Measurements from ENCODE around the gene CNTN2. TPM values are rescaled to one million over a fixed set of nuclear protein-coding genes. Genes with fewer than 3 reads are reported as not detected.

The CNTN2 gene
- total RNA-seq, 1 experiment from 2014 or later: 0.30 TPM

- no peak for DNase-seq (ENCODE audit: low read depth)
- in situ Hi-C loops (cut with HindIII; ENCODE audit: low pct_unique_long_range_greater_than_20kb, low sequenced_read_pairs): no loop called here
Measured at GRCh38 chr1:205017766-205018165, 25.2 kb upstream of the CNTN2 start.

- in situ Hi-C loops (cut with HindIII; ENCODE audit: low pct_unique_long_range_greater_than_20kb, low sequenced_read_pairs): no loop called here
- no peak for DNase-seq (ENCODE audit: low read depth)
Measured at GRCh38 chr1:205018381-205018780, 24.6 kb upstream of the CNTN2 start.

DNA sequence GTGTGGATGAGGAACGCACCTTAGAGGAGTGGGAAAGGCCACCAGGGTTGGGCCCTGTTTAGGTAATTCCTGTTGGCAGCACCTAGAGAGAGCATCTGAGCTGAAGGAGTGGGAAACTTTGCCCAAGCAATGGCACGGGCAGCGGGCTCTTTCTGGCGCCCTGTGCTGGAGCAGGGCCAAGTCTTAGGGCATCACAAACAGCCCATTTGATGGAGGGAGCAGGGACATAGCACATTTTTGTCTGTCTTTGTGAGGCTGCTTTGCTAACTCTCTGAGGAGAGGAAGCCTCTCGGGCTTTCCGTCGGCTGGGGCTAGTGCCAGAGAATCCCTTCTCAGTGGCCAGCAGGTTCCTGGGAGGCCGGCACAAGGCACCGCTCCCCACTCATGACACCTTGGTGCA lies 22.5 kb upstream of the CNTN2 start:
- in situ Hi-C loops (cut with HindIII; ENCODE audit: low pct_unique_long_range_greater_than_20kb, low sequenced_read_pairs): no loop called here
- no peak for DNase-seq (ENCODE audit: low read depth)

- no peak for DNase-seq (ENCODE audit: low read depth)
- in situ Hi-C loops (cut with HindIII; ENCODE audit: low pct_unique_long_range_greater_than_20kb, low sequenced_read_pairs): no loop called here
Measured at GRCh38 chr1:205024679-205025078, 18.3 kb upstream of the CNTN2 start.

DNA sequence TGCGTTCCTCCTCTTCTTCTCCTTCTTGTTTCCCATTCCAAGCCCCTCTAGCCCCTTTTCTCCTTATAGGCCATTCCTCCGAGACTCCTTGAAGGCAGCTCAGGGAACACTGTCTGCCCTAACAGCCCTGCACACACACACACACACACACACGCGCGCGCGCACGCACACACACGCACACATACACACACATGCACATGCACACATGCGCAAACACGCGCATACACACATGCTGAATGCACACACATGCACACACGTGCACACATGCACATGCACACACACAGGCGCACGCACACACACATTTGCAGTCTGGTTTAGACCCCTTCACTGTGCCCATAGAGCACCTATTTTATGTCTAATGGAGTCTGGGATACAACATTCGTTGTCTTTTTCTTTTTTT lies 17.8 kb upstream of the CNTN2 start:
- DNase-seq (ENCODE audit: low read depth): no peak
- in situ Hi-C loops (cut with HindIII; ENCODE audit: low pct_unique_long_range_greater_than_20kb, low sequenced_read_pairs): no loop called here

- in situ Hi-C loops (cut with HindIII; ENCODE audit: low pct_unique_long_range_greater_than_20kb, low sequenced_read_pairs): no loop called here
- DNase-seq (ENCODE audit: low read depth): no peak
Measured at GRCh38 chr1:205026181-205026580, 16.8 kb upstream of the CNTN2 start.

DNA sequence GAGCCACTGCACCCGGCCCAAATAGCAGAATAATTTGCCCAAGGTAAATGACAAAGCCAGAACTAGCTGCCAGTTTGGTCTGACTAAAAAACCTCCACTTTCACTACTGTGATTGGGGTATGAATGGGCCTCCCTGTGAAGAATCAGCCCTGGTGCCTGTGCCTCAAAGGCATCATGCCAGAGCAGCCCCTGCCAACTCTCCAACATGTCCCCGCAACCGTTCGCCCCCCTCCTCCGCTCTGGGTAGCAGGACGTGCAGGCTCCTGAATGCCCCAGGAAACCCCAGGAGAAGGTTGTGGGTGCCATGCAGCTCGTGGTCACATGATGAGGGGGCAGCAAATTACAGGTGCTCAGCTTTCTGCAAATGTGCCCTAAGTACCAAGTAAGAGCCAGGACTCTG lies 14.6 kb upstream of the CNTN2 start:
- in situ Hi-C loops (cut with HindIII; ENCODE audit: low pct_unique_long_range_greater_than_20kb, low sequenced_read_pairs): no loop called here
- no peak for DNase-seq (ENCODE audit: low read depth)

DNA sequence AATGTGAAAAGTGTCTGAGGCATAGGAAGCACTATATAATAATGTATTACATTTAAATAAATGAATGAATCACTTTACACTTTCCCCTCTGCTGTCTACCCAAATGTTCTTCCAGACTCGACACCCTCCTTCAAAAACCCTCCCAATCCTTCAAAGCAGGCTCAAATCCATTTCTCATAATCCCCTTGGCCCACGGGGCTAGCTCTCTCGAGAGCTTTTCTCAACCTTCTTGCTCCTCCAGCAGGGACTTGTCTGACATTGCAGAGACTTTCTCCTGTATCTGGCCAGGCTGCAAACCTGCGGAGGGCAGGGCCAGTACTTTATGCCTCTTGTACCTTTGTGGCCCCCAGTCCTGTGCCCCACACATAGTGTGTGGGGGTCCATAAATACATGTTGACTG lies 14.1 kb upstream of the CNTN2 start:
- DNase-seq (ENCODE audit: low read depth): no peak
- in situ Hi-C loops (cut with HindIII; ENCODE audit: low pct_unique_long_range_greater_than_20kb, low sequenced_read_pairs): no loop called here

DNA sequence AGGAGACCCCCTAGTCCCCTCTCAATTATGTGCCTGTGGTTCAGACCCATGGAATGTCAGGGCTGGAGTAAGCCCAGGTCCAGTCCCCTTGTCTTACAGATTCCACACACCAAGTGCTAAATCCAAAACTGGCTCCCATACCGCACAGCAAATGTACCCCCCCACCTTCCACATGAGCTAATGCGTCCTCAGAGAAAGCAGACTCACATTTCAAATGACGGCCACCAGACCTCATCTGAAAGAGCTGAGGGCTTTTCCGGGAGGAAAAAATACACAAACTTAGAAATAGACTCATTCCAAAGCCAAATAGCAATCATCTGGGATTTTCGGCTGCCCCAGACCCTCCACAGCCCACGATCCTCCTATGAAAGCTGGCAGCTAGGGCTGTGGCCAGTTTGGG lies 12.8 kb upstream of the CNTN2 start:
- no peak for DNase-seq (ENCODE audit: low read depth)
- in situ Hi-C loops (cut with HindIII; ENCODE audit: low pct_unique_long_range_greater_than_20kb, low sequenced_read_pairs): no loop called here

DNA sequence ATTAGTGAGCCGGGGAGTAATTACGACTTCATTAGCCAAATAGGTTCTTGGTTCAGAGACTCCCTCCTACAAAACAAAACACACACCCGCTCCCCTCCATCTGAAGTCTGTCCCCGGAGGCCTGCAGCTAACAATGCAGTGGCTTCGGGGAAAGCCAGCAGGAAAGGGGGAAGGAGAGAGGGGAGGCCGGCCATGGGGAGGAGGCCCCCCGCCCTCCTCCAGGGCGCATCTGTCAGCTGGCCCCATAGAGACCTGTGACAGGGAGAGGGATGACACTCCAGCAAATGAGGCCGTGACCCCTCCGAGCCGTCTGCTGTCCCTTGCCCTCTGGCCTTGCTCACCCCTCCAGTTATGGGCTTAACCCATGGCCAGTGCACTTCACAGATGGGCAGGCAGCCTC lies 12.1 kb upstream of the CNTN2 start:
- DNase-seq (ENCODE audit: low read depth): no peak
- in situ Hi-C loops (cut with HindIII; ENCODE audit: low pct_unique_long_range_greater_than_20kb, low sequenced_read_pairs): no loop called here

GRCh38 chr1:205032508-205032907 lies 10.5 kb upstream of the CNTN2 start:
- no peak for DNase-seq (ENCODE audit: low read depth)
- in situ Hi-C loops (cut with HindIII; ENCODE audit: low pct_unique_long_range_greater_than_20kb, low sequenced_read_pairs): no loop called here

DNA sequence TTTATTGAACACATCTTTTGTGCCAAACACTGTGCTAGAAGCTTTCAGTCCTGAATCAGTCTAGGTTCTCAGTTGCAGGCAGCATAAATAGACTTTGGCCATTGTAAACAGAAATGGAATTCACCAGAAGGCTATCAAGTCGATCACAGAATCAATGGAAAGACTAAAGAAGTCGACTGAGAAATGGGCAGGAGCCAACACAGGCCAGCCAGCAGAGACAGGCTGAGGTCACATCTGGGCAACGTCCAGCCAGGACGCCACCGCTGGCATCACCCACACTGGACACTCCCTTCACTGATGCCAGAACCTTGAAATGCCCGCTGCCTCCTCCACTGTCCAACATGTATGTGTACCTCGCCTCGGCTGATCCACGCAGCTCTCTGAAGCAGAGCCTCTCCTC lies 5.5 kb upstream of the CNTN2 start:
- in situ Hi-C loops (cut with HindIII; ENCODE audit: low pct_unique_long_range_greater_than_20kb, low sequenced_read_pairs): no loop called here
- DNase-seq (ENCODE audit: low read depth): no peak

DNA sequence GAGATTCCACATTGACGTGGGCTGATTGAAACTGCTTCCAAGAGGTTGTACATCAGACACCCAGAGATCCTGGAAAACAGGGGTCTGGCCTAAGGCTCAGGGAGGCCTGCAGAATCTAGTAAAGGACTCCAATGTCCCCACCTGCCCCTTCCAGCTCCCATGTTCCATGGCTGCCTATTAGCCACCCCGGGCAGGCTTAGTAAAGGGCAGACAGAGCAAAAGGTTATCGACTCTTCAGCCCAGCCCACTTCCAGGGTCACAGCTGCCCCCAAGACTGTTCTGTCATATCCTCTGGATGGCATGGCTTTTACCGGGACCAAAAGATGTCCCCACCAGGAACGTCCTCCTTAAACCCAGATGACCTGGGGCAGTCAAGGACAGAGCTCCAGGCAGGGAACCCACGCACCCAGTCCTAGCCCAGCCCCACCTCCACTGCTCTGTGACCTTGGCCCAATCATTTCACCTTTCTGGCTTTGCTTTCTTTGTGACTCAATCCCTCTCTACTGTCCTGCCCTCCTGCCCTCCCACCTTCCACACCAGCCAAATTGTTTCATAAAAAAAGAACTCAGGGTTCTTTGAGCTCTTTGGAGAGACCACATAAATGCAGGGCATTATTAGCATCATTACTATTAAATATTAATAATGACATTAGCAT lies 4.8 kb upstream of the CNTN2 start:
- no peak for DNase-seq (ENCODE audit: low read depth)
- in situ Hi-C loops (cut with HindIII; ENCODE audit: low pct_unique_long_range_greater_than_20kb, low sequenced_read_pairs): no loop called here

DNA sequence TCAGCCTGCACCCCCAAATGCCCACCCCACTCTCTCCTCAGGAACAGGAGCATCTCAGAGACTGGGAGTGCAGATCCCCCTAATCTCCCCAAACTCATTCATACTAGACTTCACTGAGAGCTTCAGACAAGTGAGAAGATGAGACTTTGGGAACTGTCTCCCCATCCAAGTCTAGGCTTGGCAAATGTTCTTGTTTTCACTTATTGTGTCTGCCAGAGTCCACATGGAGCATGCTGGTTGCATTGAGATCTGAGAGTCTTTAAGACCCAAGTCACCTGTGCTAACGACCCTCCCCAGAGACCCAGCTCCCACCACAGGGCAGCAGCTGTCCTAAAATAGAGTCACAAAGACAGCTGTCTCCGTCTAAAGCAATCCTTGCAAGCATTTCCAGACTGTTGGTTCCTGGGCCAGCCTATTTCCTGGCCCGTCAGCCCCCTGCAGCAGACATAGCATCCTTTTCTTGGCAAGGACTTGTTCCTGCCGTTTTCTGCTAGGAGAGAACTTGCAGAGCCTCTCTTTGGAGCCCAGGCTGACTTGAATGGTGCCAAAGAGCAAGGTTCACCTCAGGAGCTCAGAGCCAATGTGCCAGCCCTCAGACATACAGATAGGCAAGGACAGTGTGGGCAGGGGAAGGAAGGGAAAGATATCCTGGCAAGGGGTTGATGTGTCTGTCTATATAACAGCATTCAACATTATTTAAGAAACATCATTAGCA lies 1.9 kb upstream of the CNTN2 start:
- DNase-seq (ENCODE audit: low read depth): no peak
- in situ Hi-C loops (cut with HindIII; ENCODE audit: low pct_unique_long_range_greater_than_20kb, low sequenced_read_pairs): no loop called here

- DNase-seq (ENCODE audit: low read depth): no peak
- in situ Hi-C loops (cut with HindIII; ENCODE audit: low pct_unique_long_range_greater_than_20kb, low sequenced_read_pairs): no loop called here
Measured at GRCh38 chr1:205041998-205042910, 758 bp upstream of the CNTN2 start.

GRCh38 chr1:205043866-205044265 lies 854 bp downstream of the CNTN2 start:
- in situ Hi-C loops (cut with HindIII; ENCODE audit: low pct_unique_long_range_greater_than_20kb, low sequenced_read_pairs): no loop called here
- no peak for DNase-seq (ENCODE audit: low read depth)

DNA sequence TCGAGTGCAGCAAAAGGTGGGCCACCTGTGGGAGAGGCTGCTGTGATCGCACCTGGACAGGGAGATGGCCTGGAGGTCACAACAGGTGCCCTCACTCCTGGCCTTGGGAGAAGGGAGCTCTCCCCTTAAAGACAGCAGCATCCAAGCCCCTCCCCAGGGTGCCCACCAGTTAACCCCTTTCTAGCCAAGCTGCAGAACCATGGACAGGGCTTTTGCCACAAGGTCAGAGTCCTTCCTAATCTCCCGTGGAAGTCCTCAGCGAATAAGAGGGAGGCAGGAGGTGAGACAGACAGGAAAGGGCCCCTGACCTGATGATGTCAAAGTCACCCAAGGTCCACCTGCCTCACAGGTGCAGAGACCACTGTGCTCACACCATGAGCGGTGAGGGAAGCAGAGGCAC lies 1.7 kb downstream of the CNTN2 start:
- in situ Hi-C loops (cut with HindIII; ENCODE audit: low pct_unique_long_range_greater_than_20kb, low sequenced_read_pairs): no loop called here
- no peak for DNase-seq (ENCODE audit: low read depth)

DNA sequence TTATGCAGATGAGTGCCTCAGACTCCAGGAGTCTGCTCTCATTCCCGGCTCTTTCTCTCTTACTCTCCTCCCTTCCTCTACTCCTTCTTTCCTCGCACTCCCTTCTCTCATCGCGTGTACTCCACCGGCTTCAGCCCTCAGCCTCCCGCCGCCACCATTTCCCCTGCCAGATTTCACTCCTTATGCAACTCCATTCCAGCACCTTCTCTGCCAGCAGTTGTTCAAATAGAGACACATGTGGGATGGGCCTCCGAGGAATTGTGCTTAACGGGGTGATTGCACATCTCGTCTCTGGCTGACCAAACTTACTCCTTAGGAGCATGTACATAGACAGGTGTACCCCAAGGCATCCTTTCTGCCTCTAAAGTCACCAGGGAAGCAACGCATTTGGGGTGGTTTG lies 2.1 kb downstream of the CNTN2 start:
- no peak for DNase-seq (ENCODE audit: low read depth)
- in situ Hi-C loops (cut with HindIII; ENCODE audit: low pct_unique_long_range_greater_than_20kb, low sequenced_read_pairs): no loop called here

DNA sequence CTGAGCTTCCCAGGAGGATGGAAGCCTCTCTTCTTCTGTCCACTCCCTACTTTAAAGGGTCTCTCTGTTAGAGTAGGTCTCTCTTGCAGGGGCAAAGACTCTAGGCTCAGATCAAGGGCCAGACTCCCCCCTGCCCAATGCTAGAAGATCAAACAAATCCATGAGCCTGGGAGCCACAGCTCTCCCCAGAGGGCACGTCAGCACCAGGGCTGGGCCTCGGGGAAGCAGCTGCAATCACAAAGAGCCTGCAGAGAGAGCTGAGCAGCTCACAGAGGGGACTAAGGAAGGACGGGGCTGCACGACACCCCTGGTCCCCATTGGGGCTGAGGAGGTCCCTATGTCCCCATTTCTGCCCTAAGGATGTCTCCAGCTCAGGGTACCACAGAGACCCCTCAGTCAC lies 3.9 kb downstream of the CNTN2 start:
- in situ Hi-C loops (cut with HindIII; ENCODE audit: low pct_unique_long_range_greater_than_20kb, low sequenced_read_pairs): no loop called here
- DNase-seq (ENCODE audit: low read depth): no peak
